Measurements from ENCODE around the gene PIANP. TPM values are rescaled to one million over a fixed set of nuclear protein-coding genes. Genes with fewer than 3 reads are reported as not detected.

Gene PIANP
- total and polyA plus RNA-seq, 4 donors = 0.23 to 1.4 (median 0.31) TPM

DNA sequence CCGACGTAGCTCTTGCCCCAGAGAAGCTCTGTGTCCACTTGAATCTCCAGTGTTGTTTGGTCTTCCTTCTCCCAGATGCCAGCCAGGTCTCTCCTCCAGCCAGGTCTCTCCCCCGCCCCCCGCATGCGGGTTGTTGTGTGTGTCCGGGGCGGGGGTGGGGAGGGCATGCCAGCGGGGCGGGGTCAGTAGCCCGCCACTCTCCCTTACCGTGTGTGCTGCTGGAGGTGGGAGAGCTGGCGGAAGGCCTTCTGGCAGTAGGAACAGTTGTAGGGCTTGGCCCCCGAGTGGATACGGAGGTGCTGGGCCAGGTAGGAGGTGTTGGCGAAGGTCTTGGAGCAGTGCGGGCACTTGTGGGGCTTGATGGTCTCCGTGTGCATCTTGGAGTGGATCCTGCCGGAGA, 28.5 kb downstream of the PIANP start:
- H3K27me3 ChIP-seq (ENCODE audit: control insufficient read depth in 3 of 3, insufficient read depth in 3 of 3, low read length in 2 of 3) = no peaks in the 10 kb centered on the region
- no peaks in the 10 kb centered on the region for H3K9me3 ChIP-seq (ENCODE audit: control insufficient read depth in 4 of 4, insufficient read depth in 3 of 4, low read length in 3 of 4)
- no peak overlapping the region for H3K9ac ChIP-seq (ENCODE audit: insufficient read depth in 1 of 2, low read length in 2 of 2)
- H3K4me3 ChIP-seq = no peak overlapping the region
- no peak overlapping the region for H3K27ac ChIP-seq (ENCODE audit: low read depth in 1 of 2, low read length in 1 of 2)
- WGBS, 2 donors = 92 to 97% methylated on average over 16 to 18 of the region's 18 CpGs
- TF ChIP-seq, protein P1, sequence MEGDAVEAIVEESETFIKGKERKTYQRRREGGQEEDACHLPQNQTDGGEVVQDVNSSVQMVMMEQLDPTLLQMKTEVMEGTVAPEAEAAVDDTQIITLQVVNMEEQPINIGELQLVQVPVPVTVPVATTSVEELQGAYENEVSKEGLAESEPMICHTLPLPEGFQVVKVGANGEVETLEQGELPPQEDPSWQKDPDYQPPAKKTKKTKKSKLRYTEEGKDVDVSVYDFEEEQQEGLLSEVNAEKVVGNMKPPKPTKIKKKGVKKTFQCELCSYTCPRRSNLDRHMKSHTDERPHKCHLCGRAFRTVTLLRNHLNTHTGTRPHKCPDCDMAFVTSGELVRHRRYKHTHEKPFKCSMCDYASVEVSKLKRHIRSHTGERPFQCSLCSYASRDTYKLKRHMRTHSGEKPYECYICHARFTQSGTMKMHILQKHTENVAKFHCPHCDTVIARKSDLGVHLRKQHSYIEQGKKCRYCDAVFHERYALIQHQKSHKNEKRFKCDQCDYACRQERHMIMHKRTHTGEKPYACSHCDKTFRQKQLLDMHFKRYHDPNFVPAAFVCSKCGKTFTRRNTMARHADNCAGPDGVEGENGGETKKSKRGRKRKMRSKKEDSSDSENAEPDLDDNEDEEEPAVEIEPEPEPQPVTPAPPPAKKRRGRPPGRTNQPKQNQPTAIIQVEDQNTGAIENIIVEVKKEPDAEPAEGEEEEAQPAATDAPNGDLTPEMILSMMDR (IDR thresholded peaks at IDR 0.05; ENCODE audit: control extremely low read depth, extremely low read depth) = no peak
- ATAC-seq (ENCODE audit: insufficient read depth, low FRiP score) (no peak), DNase-seq (no peak)
- peaks cover 42 to 69% (median 59%) of the 10 kb centered on the region in 4 donors for H3K36me3 ChIP-seq (ENCODE audit: control insufficient read depth in 4 of 4, insufficient read depth in 4 of 4, low read length in 4 of 4)
- no peaks in the 10 kb centered on the region for H3K4me1 ChIP-seq (ENCODE audit: control insufficient read depth in 5 of 5, insufficient read depth in 5 of 5, low read length in 5 of 5)

DNA sequence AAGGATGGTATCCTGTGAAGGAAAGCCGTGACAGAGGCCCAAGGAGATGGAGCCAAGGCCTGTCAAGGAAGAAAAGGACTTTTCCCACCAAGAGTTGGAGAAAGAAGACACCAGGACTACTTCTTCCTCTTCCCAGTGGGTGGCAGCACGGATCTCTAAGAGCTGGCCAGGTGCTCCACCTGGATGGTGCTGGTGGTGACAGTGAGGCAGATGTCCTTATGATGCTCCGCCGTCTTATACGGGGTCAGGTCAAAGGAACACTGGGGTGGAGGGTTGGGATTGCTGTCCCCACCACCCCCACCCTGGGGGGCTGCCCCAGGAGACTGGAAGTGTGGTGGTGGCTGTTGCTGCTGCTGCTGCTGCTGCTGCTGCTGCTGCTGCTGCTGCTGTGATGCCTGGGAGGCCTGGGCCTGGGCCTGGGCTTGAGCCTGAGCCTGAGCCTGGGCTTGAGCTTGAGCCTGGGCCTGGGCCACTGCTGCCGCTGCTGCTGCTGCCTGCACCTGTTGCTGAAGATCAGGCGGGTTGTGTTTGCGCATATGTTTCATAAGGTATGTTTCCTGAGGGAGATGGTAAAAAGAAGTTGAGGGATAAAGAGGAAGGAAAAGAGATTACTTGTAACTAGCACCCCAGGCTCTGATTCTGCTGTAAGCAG, 32.9 kb downstream of the PIANP start:
- 74 to 83% methylated on average over 8 of the region's 8 CpGs for WGBS, 2 donors
- no peak for DNase-seq
- no peak overlapping the region for H3K4me3 ChIP-seq
- H3K36me3 ChIP-seq (ENCODE audit: control insufficient read depth in 4 of 4, insufficient read depth in 4 of 4, low read length in 4 of 4) = peaks cover 33 to 52% (median 47%) of the 10 kb centered on the region in 4 donors
- peak overlapping the region in 1 of 2 donors; percentile 28 for H3K27ac ChIP-seq (ENCODE audit: low read depth in 1 of 2, low read length in 1 of 2)
- no peak for ATAC-seq (ENCODE audit: insufficient read depth, low FRiP score)
- H3K27me3 ChIP-seq (ENCODE audit: control insufficient read depth in 3 of 3, insufficient read depth in 3 of 3, low read length in 2 of 3) = no peaks in the 10 kb centered on the region
- TF ChIP-seq, protein P1 (IDR thresholded peaks at IDR 0.05; ENCODE audit: control extremely low read depth, extremely low read depth) = no peak
- H3K9ac ChIP-seq (ENCODE audit: insufficient read depth in 1 of 2, low read length in 2 of 2) = no peak overlapping the region
- H3K4me1 ChIP-seq (ENCODE audit: control insufficient read depth in 5 of 5, insufficient read depth in 5 of 5, low read length in 5 of 5) = peaks cover 0 to 3% (median 0%) of the 10 kb centered on the region in 5 donors
- H3K9me3 ChIP-seq (ENCODE audit: control insufficient read depth in 4 of 4, insufficient read depth in 3 of 4, low read length in 3 of 4) = no peaks in the 10 kb centered on the region

DNA sequence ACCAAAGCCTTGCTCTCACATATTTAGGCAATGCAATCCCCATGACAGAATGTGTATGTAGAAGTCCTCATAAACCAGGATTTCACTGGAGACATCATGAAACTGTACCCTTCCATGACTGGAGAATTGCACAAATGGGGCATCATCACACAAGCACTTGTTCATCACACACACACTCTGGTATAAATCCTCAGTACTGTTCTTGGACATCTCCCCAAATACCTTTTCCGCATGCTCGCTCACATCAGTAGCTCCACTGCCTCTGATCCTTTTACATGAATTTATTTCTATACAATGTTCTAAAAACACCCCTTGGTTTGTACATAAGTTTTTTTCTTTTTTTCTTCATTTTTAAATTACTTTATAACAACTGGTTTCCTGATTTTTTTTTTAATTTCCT, 34.4 kb downstream of the PIANP start:
- WGBS, 2 donors = 98 to 99% methylated on average over 2 of the region's 2 CpGs
- H3K27me3 ChIP-seq (ENCODE audit: control insufficient read depth in 3 of 3, insufficient read depth in 3 of 3, low read length in 2 of 3) = no peaks in the 10 kb centered on the region
- no peak for DNase-seq
- H3K36me3 ChIP-seq (ENCODE audit: control insufficient read depth in 4 of 4, insufficient read depth in 4 of 4, low read length in 4 of 4) = peaks cover 20 to 41% (median 34%) of the 10 kb centered on the region in 4 donors
- no peaks in the 10 kb centered on the region for H3K9me3 ChIP-seq (ENCODE audit: control insufficient read depth in 4 of 4, insufficient read depth in 3 of 4, low read length in 3 of 4)
- ATAC-seq (ENCODE audit: insufficient read depth, low FRiP score) = no peak
- no peak overlapping the region for H3K9ac ChIP-seq (ENCODE audit: insufficient read depth in 1 of 2, low read length in 2 of 2)
- TF ChIP-seq, protein P1 (IDR thresholded peaks at IDR 0.05; ENCODE audit: control extremely low read depth, extremely low read depth) = no peak
- H3K4me1 ChIP-seq (ENCODE audit: control insufficient read depth in 5 of 5, insufficient read depth in 5 of 5, low read length in 5 of 5) = peaks cover 0 to 11% (median 6%) of the 10 kb centered on the region in 5 donors
- no peak overlapping the region for H3K4me3 ChIP-seq
- no peak overlapping the region for H3K27ac ChIP-seq (ENCODE audit: low read depth in 1 of 2, low read length in 1 of 2)
